CD14-positive monocyte (primary cell): ENCODE results near the gene GREB1. TPM values are rescaled to one million over a fixed set of nuclear protein-coding genes. Genes with fewer than 3 reads are reported as not detected.

ENCODE experiments used
- DNase-seq, 3 donors: peaks; one replicate each; pipeline ENCODE4 v3.0.0-alpha.2; 2011 to 2022
- H2AFZ ChIP-seq: 2 replicates; pipeline ENCODE4 v1.6.0; 2012; ENCODE audit warnings: mild to moderate bottlenecking, low read depth, low read length, inconsistent platforms; ENCODE audit not compliant: insufficient read depth, poor library complexity, severe bottlenecking
- H3K27ac ChIP-seq, 2 donors: 1 replicate in 1 of 2; 2 replicates in 1 of 2; pipeline ENCODE4 v1.5.1; 2012 to 2013; ENCODE audit warnings: low read length in 2 of 2, control low read depth in 1 of 2, inconsistent platforms in 1 of 2, low read depth in 1 of 2, mild to moderate bottlenecking in 1 of 2
- H3K27me3 ChIP-seq, 2 donors: one replicate each; pipeline versions ENCODE4 v1.6.0 to v1.6.1; 2011 to 2013; ENCODE audit warnings: low read length in 2 of 2; ENCODE audit not compliant: control insufficient read depth in 2 of 2, insufficient read depth in 2 of 2
- H3K36me3 ChIP-seq, 2 donors: replicated peaks in 1 of 2; 1 replicate in 1 of 2; 2 replicates in 1 of 2; pipeline versions ENCODE4 v1.5.1 to v1.6.1; 2012 to 2013; ENCODE audit warnings: low read length in 2 of 2, control low read depth in 1 of 2, inconsistent platforms in 1 of 2, mild to moderate bottlenecking in 1 of 2; ENCODE audit not compliant: insufficient read depth in 2 of 2, control insufficient read depth in 1 of 2
- H3K4me1 ChIP-seq, 2 donors: 1 replicate in 1 of 2; 2 replicates in 1 of 2; pipeline versions ENCODE4 v1.5.1 to v1.6.1; 2012 to 2013; ENCODE audit warnings: low read length in 2 of 2, control low read depth in 1 of 2, inconsistent platforms in 1 of 2, mild to moderate bottlenecking in 1 of 2, moderate library complexity in 1 of 2; ENCODE audit not compliant: insufficient read depth in 2 of 2, control insufficient read depth in 1 of 2
- H3K4me2 ChIP-seq: replicated peaks from 2 replicates; pipeline ENCODE3; 2012; ENCODE audit warnings: low read length, moderate library complexity, mild to moderate bottlenecking; ENCODE audit not compliant: poor library complexity, severe bottlenecking; ENCODE audit errors: extremely low read depth
- H3K4me3 ChIP-seq, 3 experiments: fragments of 200-600 bp in 1 of 3; sonication (generic) in 1 of 3; replicated peaks in 1 of 3; 1 replicate in 2 of 3; 2 replicates in 1 of 3; pipeline ENCODE4 v1.5.1; 2011 to 2013; ENCODE audit warnings: low read length in 3 of 3, mild to moderate bottlenecking in 3 of 3, control low read depth in 2 of 3, low read depth in 2 of 3, inconsistent platforms in 1 of 3, moderate library complexity in 1 of 3
- H3K79me2 ChIP-seq: 2 replicates; pipeline ENCODE4 v1.6.0; 2012; ENCODE audit warnings: mild to moderate bottlenecking, control low read depth, inconsistent platforms, low read length, moderate library complexity; ENCODE audit not compliant: insufficient read depth
- H3K9ac ChIP-seq: 2 replicates; pipeline ENCODE4 v1.6.0; 2017; ENCODE audit warnings: low read length, mild to moderate bottlenecking; ENCODE audit not compliant: insufficient read depth, poor library complexity, severe bottlenecking
- H3K9me3 ChIP-seq, 2 donors: replicated peaks in 1 of 2; 1 replicate in 1 of 2; 2 replicates in 1 of 2; pipeline versions ENCODE4 v1.5.1 to v1.6.1; 2012 to 2013; ENCODE audit warnings: low read length in 2 of 2, control low read depth in 1 of 2; ENCODE audit not compliant: control insufficient read depth in 1 of 2, insufficient read depth in 1 of 2
- H4K20me1 ChIP-seq: 2 replicates; pipeline ENCODE4 v1.6.0; 2012; ENCODE audit warnings: mild to moderate bottlenecking, low read length, control low read depth, moderate library complexity; ENCODE audit not compliant: insufficient read depth
- H3K27ac Mint-ChIP-seq, 7 donors: one replicate each; pipeline ENCODE4 v1.8.0; 2020; ENCODE audit warnings: mild to moderate bottlenecking in 7 of 7, mixed read lengths in 7 of 7, moderate library complexity in 6 of 7, inconsistent platforms in 2 of 7
- H3K27me3 Mint-ChIP-seq, 3 donors: one replicate each; pipeline ENCODE4 v1.8.0; 2021 to 2022; ENCODE audit warnings: low read depth in 3 of 3, mild to moderate bottlenecking in 3 of 3, mixed read lengths in 3 of 3, moderate library complexity in 3 of 3, inconsistent platforms in 1 of 3
- H3K36me3 Mint-ChIP-seq, 2 donors: one replicate each; pipeline ENCODE4 v1.8.0; 2020; ENCODE audit warnings: mixed read lengths in 2 of 2, inconsistent platforms in 1 of 2, mild to moderate bottlenecking in 1 of 2
- H3K4me1 Mint-ChIP-seq: one replicate; pipeline ENCODE4 v1.8.0; 2020; ENCODE audit warnings: mild to moderate bottlenecking, mixed read lengths
- H3K4me3 Mint-ChIP-seq, 2 donors: one replicate each; pipeline ENCODE4 v1.8.0; 2020; ENCODE audit warnings: mild to moderate bottlenecking in 2 of 2, mixed read lengths in 2 of 2, moderate library complexity in 1 of 2
- H3K9me3 Mint-ChIP-seq, 7 donors: one replicate each; pipeline ENCODE4 v1.8.0; 2020 to 2022; ENCODE audit warnings: mixed read lengths in 7 of 7, mild to moderate bottlenecking in 6 of 7, moderate library complexity in 6 of 7, inconsistent platforms in 2 of 7
- CTCF ChIP-seq: fragments of 200-600 bp; IDR thresholded peaks from one replicate; pipeline ENCODE4 v1.8.0; 2022; ENCODE audit warnings: antibody characterized with exemption, mild to moderate bottlenecking
- WGBS: methylation state at CpG from one replicate; pipeline ENCODE4 v1.1.5; 2013; ENCODE audit warnings: missing lambda C conversion rate; ENCODE audit not compliant: insufficient coverage; 5-methylcytosine and 5-hydroxymethylcytosine counted together
- intact Hi-C, 2 donors: fragments of 100-400 bp; cut with micrococcal nuclease; formaldehyde crosslinking; loops; one replicate each; pipeline versions ENCODE4 v1.15.0 to v1.15.1; 2023
- polyA plus RNA-seq, 3 donors: library from polyadenylated mRNA; depleted of rRNA in 1 of 3; unstranded in 2 of 3; stranded (reverse) in 1 of 3; fragments of 300-500 nt in 2 of 3; fragments of >200 nt in 1 of 3; fragmentation: Illumina TruSeq in 2 of 3; gene quantifications; 1 replicate in 2 of 3; 2 replicates in 1 of 3; pipeline ENCODE4 v1.2.3, GENCODE V29; 2012 to 2021

Gene GREB1
- polyA plus RNA-seq, 3 donors, result not detected

GRCh38 chr2:11679016-11679415, 145.2 kb downstream of the GREB1 start:
- Mint-ChIP-seq H3K4me3 (no peak overlapping the region), H3K36me3 (no peaks in the 10 kb centered on the region), H3K9me3 (peaks cover 0 to 4% (median 2%) of the 10 kb centered on the region in 7 donors), H3K27ac (no peak overlapping the region), H3K4me1 (no peaks in the 10 kb centered on the region), H3K27me3 (peaks cover 34 to 50% (median 42%) of the 10 kb centered on the region in 3 donors)
- H3K79me2 ChIP-seq, result no peaks in the 10 kb centered on the region
- no peaks in the 10 kb centered on the region for H4K20me1 ChIP-seq
- no peak overlapping the region for H3K4me3 ChIP-seq
- no peaks in the 10 kb centered on the region for H3K36me3 ChIP-seq
- no peak overlapping the region for H2AFZ ChIP-seq
- no peak for DNase-seq
- H3K4me2 ChIP-seq, result no peak overlapping the region
- H3K9me3 ChIP-seq, result no peaks in the 10 kb centered on the region
- TF ChIP-seq CTCF, result no peak
- WGBS, result 89% methylated on average over 3 of the region's 7 CpGs
- H3K9ac ChIP-seq, result no peak overlapping the region
- intact Hi-C loops, result no loop called here
- no peaks in the 10 kb centered on the region for H3K4me1 ChIP-seq
- no peak overlapping the region for H3K27ac ChIP-seq
- peaks cover 2 to 23% of the 10 kb centered on the region in 2 donors for H3K27me3 ChIP-seq

GRCh38 chr2:11679486-11680181, 145.8 kb downstream of the GREB1 start:
- no peak overlapping the region for H2AFZ ChIP-seq
- H3K27me3 ChIP-seq, result peaks cover 2 to 23% of the 10 kb centered on the region in 2 donors
- Mint-ChIP-seq H3K4me3 (no peak overlapping the region), H3K4me1 (no peaks in the 10 kb centered on the region), H3K27me3 (peaks cover 33 to 47% (median 41%) of the 10 kb centered on the region in 3 donors), H3K36me3 (no peaks in the 10 kb centered on the region), H3K27ac (no peak overlapping the region), H3K9me3 (peaks cover 0 to 4% (median 0%) of the 10 kb centered on the region in 7 donors)
- H3K9me3 ChIP-seq, result no peaks in the 10 kb centered on the region
- no peak overlapping the region for H3K4me3 ChIP-seq
- intact Hi-C loops, result no loop called here
- H4K20me1 ChIP-seq, result no peaks in the 10 kb centered on the region
- no peak for DNase-seq
- TF ChIP-seq CTCF, result no peak
- no peaks in the 10 kb centered on the region for H3K4me1 ChIP-seq
- 94% methylated on average over 13 of the region's 13 CpGs for WGBS
- no peaks in the 10 kb centered on the region for H3K79me2 ChIP-seq
- H3K9ac ChIP-seq, result no peak overlapping the region
- H3K4me2 ChIP-seq, result no peak overlapping the region
- H3K36me3 ChIP-seq, result no peaks in the 10 kb centered on the region
- H3K27ac ChIP-seq, result no peak overlapping the region
